Suprapubic skin (tissue), 4 donors: ENCODE measurements around the gene SMIM11. TPM values are rescaled to one million over a fixed set of nuclear protein-coding genes. Genes with fewer than 3 reads are reported as not detected.
"Not testable (repeated sequence)": the region's sequence is repeated elsewhere in the genome, so short reads cannot be mapped to it uniquely, and the experiment has no call there.

Experiments
- DNase-seq, 2 donors: peaks; one replicate each; pipeline ENCODE4 v3.0.0-alpha.2; 2019; ENCODE audit warnings: low spot score in 2 of 2
- H3K27ac ChIP-seq: fragments of 200-600 bp; sonication (generic); one replicate; pipeline ENCODE4 v1.5.1; 2019
- H3K27me3 ChIP-seq: fragments of 200-600 bp; sonication (generic); one replicate; pipeline ENCODE4 v1.5.1; 2019
- H3K36me3 ChIP-seq: fragments of 200-600 bp; sonication (generic); one replicate; pipeline ENCODE4 v1.5.1; 2019
- H3K4me1 ChIP-seq: fragments of 200-600 bp; sonication (generic); one replicate; pipeline ENCODE4 v1.5.1; 2019
- H3K4me3 ChIP-seq: fragments of 200-600 bp; sonication (generic); one replicate; pipeline ENCODE4 v1.5.1; 2019; ENCODE audit warnings: mild to moderate bottlenecking
- H3K9me3 ChIP-seq: fragments of 200-600 bp; sonication (generic); one replicate; pipeline ENCODE4 v1.5.1; 2019
- CTCF ChIP-seq, 2 donors: fragments of 200-600 bp in 1 of 2; fragments of 450-650 bp in 1 of 2; sonication (generic) in 1 of 2; IDR thresholded peaks; one replicate each; pipeline ENCODE4 v1.5.1; 2016 to 2019; ENCODE audit warnings: antibody characterized with exemption in 2 of 2, mild to moderate bottlenecking in 1 of 2, moderate library complexity in 1 of 2
- EP300 ChIP-seq: sonication (generic); formaldehyde crosslinking; IDR thresholded peaks from one replicate; pipeline ENCODE4 v1.6.1; 2017; ENCODE audit warnings: antibody characterized with exemption
- POLR2A ChIP-seq, 2 donors: fragments of 450-650 bp; IDR thresholded peaks; one replicate each; pipeline ENCODE4 v1.6.1; 2017; ENCODE audit warnings: antibody characterized with exemption in 2 of 2, mild to moderate bottlenecking in 2 of 2, moderate library complexity in 2 of 2
- POLR2AphosphoS5 ChIP-seq, 3 donors: sonication (generic); formaldehyde crosslinking; IDR thresholded peaks; one replicate each; pipeline ENCODE4 v1.6.1; 2017; ENCODE audit warnings: antibody characterized with exemption in 3 of 3
- WGBS: methylation state at CpG from one replicate; pipeline ENCODE4 v1.1.5; 2018; 5-methylcytosine and 5-hydroxymethylcytosine counted together
- total RNA-seq, 4 donors: library from RNA; depleted of rRNA; stranded (reverse); fragments of >200 nt; gene quantifications; one replicate each; pipeline ENCODE4 v1.1.0, GENCODE V29; 2016

The SMIM11 gene
- total RNA-seq, 4 donors from 2014 or later = 2.5 to 24.3 (median 5.1) TPM

GRCh38 chr21:34369741-34370140, 5.6 kb upstream of the SMIM11 start:
- DNase-seq = no peak
- Histone ChIP-seq H3K9me3 (no peaks in the 10 kb centered on the region), H3K27me3 (peaks cover 4% of the 10 kb centered on the region), H3K4me1 (no peaks in the 10 kb centered on the region), H3K36me3 (no peaks in the 10 kb centered on the region), H3K4me3 (no peak overlapping the region), H3K27ac (no peak overlapping the region)
- 31% methylated on average over 1 of the region's 1 CpG for WGBS
- TF ChIP-seq POLR2A (IDR thresholded peaks at IDR 0.05) (no peak), POLR2AphosphoS5 (IDR thresholded peaks at IDR 0.05) (no peak), EP300 (no peak), CTCF (IDR thresholded peaks at IDR 0.05) (no peak)

- WGBS = 88% methylated on average over 5 of the region's 5 CpGs
- no peaks in the 10 kb centered on the region for H3K9me3 ChIP-seq
- peaks cover 4% of the 10 kb centered on the region for H3K27me3 ChIP-seq
- H3K4me1 ChIP-seq = no peaks in the 10 kb centered on the region
- H3K4me3 ChIP-seq = no peak overlapping the region
- no peak for TF ChIP-seq EP300
- TF ChIP-seq CTCF (IDR thresholded peaks at IDR 0.05) = no peak
- TF ChIP-seq POLR2AphosphoS5 (IDR thresholded peaks at IDR 0.05) = no peak
- no peak for TF ChIP-seq POLR2A (IDR thresholded peaks at IDR 0.05)
- no peaks in the 10 kb centered on the region for H3K36me3 ChIP-seq
- no peak overlapping the region for H3K27ac ChIP-seq
- no peak for DNase-seq
Observed at GRCh38 chr21:34372321-34372720, 3.0 kb upstream of the SMIM11 start.

GRCh38 chr21:34374462-34374861, 845 bp upstream of the SMIM11 start:
- not testable (repeated sequence) for H3K4me1 ChIP-seq, DNase-seq, H3K9me3 ChIP-seq, H3K36me3 ChIP-seq, H3K4me3 ChIP-seq, H3K27ac ChIP-seq, H3K27me3 ChIP-seq
- WGBS = no CpG with 5 or more reads among the region's 8 CpGs

GRCh38 chr21:34375619-34375972, 289 bp downstream of the SMIM11 start:
- DNase-seq = not testable (repeated sequence)
- no CpG with 5 or more reads among the region's 33 CpGs for WGBS

GRCh38 chr21:34383138-34383537, 7.8 kb downstream of the SMIM11 start:
- not testable (repeated sequence) for DNase-seq
- no CpG with 5 or more reads among the region's 2 CpGs for WGBS

More at GRCh38 chr21:34375619-34375972, 289 bp downstream of the SMIM11 start:
- not testable (repeated sequence) for H3K4me1 ChIP-seq, H3K27me3 ChIP-seq, H3K36me3 ChIP-seq, H3K9me3 ChIP-seq, H3K27ac ChIP-seq, H3K4me3 ChIP-seq

GRCh38 chr21:34383724-34384415, 8.6 kb downstream of the SMIM11 start:
- H3K36me3 ChIP-seq, H3K9me3 ChIP-seq, DNase-seq, H3K27ac ChIP-seq, H3K4me3 ChIP-seq, H3K27me3 ChIP-seq, H3K4me1 ChIP-seq: not testable (repeated sequence)
- WGBS = no CpG with 5 or more reads among the region's 14 CpGs

More at GRCh38 chr21:34383138-34383537, 7.8 kb downstream of the SMIM11 start:
- not testable (repeated sequence) for H3K4me3 ChIP-seq, H3K36me3 ChIP-seq, H3K27me3 ChIP-seq, H3K27ac ChIP-seq, H3K4me1 ChIP-seq, H3K9me3 ChIP-seq

- H3K27me3 ChIP-seq, H3K9me3 ChIP-seq, H3K27ac ChIP-seq, H3K4me3 ChIP-seq, DNase-seq, H3K4me1 ChIP-seq, H3K36me3 ChIP-seq: not testable (repeated sequence)
- no CpG with 5 or more reads among the region's 5 CpGs for WGBS
Observed at GRCh38 chr21:34400522-34400921, 25.2 kb downstream of the SMIM11 start.

GRCh38 chr21:34404742-34405141, 29.4 kb downstream of the SMIM11 start:
- H3K27ac ChIP-seq, H3K36me3 ChIP-seq, H3K4me3 ChIP-seq, DNase-seq, H3K4me1 ChIP-seq, H3K9me3 ChIP-seq, H3K27me3 ChIP-seq: not testable (repeated sequence)
- no CpG with 5 or more reads among the region's 5 CpGs for WGBS

GRCh38 chr21:34405686-34406085, 30.4 kb downstream of the SMIM11 start:
- H3K9me3 ChIP-seq, H3K4me1 ChIP-seq, H3K27ac ChIP-seq, DNase-seq, H3K4me3 ChIP-seq, H3K36me3 ChIP-seq, H3K27me3 ChIP-seq: not testable (repeated sequence)
- WGBS = no CpG with 5 or more reads among the region's 2 CpGs

GRCh38 chr21:34406102-34406501, 30.8 kb downstream of the SMIM11 start:
- WGBS = no CpG with 5 or more reads among the region's 6 CpGs
- DNase-seq, H3K4me3 ChIP-seq, H3K27ac ChIP-seq, H3K36me3 ChIP-seq, H3K27me3 ChIP-seq, H3K4me1 ChIP-seq, H3K9me3 ChIP-seq: not testable (repeated sequence)

- WGBS = no CpG with 5 or more reads among the region's 2 CpGs
Observed at GRCh38 chr21:34406676-34407075, 31.4 kb downstream of the SMIM11 start.

GRCh38 chr21:34407294-34407693, 32.0 kb downstream of the SMIM11 start:
- not testable (repeated sequence) for H3K4me3 ChIP-seq

More at GRCh38 chr21:34406676-34407075, 31.4 kb downstream of the SMIM11 start:
- not testable (repeated sequence) for H3K27ac ChIP-seq, H3K36me3 ChIP-seq, DNase-seq, H3K9me3 ChIP-seq, H3K27me3 ChIP-seq, H3K4me1 ChIP-seq, H3K4me3 ChIP-seq

More at GRCh38 chr21:34407294-34407693, 32.0 kb downstream of the SMIM11 start:
- not testable (repeated sequence) for H3K9me3 ChIP-seq, H3K36me3 ChIP-seq, H3K27me3 ChIP-seq, DNase-seq, H3K4me1 ChIP-seq, H3K27ac ChIP-seq
- no CpG with 5 or more reads among the region's 9 CpGs for WGBS
